Osteocyte (in vitro differentiated cells): ENCODE measurements around the gene NUP58. TPM values are rescaled to one million over a fixed set of nuclear protein-coding genes. Genes with fewer than 3 reads are reported as not detected.
"Not testable (repeated sequence)": the region's sequence is repeated elsewhere in the genome, so short reads cannot be mapped to it uniquely, and the experiment has no call there.

ENCODE experiments used
- DNase-seq: peaks from one replicate; pipeline ENCODE4 v3.0.0; 2021; ENCODE audit warnings: mixed read lengths; ENCODE audit not compliant: unreplicated experiment; ENCODE audit errors: extremely low spot score
- H3K27ac Mint-ChIP-seq: one replicate; pipeline ENCODE4 v1.8.0; 2021; ENCODE audit warnings: mild to moderate bottlenecking, mixed read lengths; ENCODE audit not compliant: unreplicated experiment
- H3K27me3 Mint-ChIP-seq: one replicate; pipeline ENCODE4 v1.8.0; 2021; ENCODE audit warnings: mixed read lengths; ENCODE audit not compliant: unreplicated experiment
- H3K36me3 Mint-ChIP-seq: one replicate; pipeline ENCODE4 v1.8.0; 2021; ENCODE audit warnings: mixed read lengths; ENCODE audit not compliant: unreplicated experiment
- H3K4me1 Mint-ChIP-seq: one replicate; pipeline ENCODE4 v1.8.0; 2021; ENCODE audit warnings: mixed read lengths; ENCODE audit not compliant: unreplicated experiment
- H3K4me3 Mint-ChIP-seq: one replicate; pipeline ENCODE4 v1.8.0; 2021; ENCODE audit warnings: mild to moderate bottlenecking, moderate library complexity, mixed read lengths; ENCODE audit not compliant: unreplicated experiment
- H3K9me3 Mint-ChIP-seq: one replicate; pipeline ENCODE4 v1.8.0; 2021; ENCODE audit warnings: mixed read lengths; ENCODE audit not compliant: unreplicated experiment
- CTCF ChIP-seq: fragments of 200-600 bp; sonication (generic); IDR thresholded peaks from 2 replicates; pipeline ENCODE4 v1.5.0; 2021; ENCODE audit warnings: antibody characterized with exemption, mild to moderate bottlenecking, moderate library complexity
- total RNA-seq: library from RNA; stranded (reverse); gene quantifications from 2 replicates; pipeline ENCODE4 v1.2.1, GENCODE V29; 2021

Gene NUP58
- total RNA-seq, 1 donor from 2014 or later, result 35.1 TPM

- Mint-ChIP-seq H3K27me3 (peaks cover 25% of the 10 kb centered on the region), H3K36me3 (peaks cover 7% of the 10 kb centered on the region), H3K4me3 (peak overlapping the region; percentile 88), H3K9me3 (no peaks in the 10 kb centered on the region), H3K27ac (peak overlapping the region; percentile 92), H3K4me1 (peaks cover 29% of the 10 kb centered on the region)
- TF ChIP-seq CTCF, result no peak
- no peak for DNase-seq
These were observed 521 bp upstream of the NUP58 start for GRCh38 chr13:25300861-25301346.

- H3K27ac Mint-ChIP-seq, result peak overlapping the region; percentile 92
- H3K4me3 Mint-ChIP-seq, result peak overlapping the region; percentile 88
- H3K36me3 Mint-ChIP-seq, result peaks cover 7% of the 10 kb centered on the region
- H3K27me3 Mint-ChIP-seq, result peaks cover 15% of the 10 kb centered on the region
- no peak for DNase-seq
- peaks cover 29% of the 10 kb centered on the region for H3K4me1 Mint-ChIP-seq
- no peak for TF ChIP-seq CTCF
- H3K9me3 Mint-ChIP-seq, result no peaks in the 10 kb centered on the region
These were observed 696 bp downstream of the NUP58 start for GRCh38 chr13:25302121-25302520.

DNA sequence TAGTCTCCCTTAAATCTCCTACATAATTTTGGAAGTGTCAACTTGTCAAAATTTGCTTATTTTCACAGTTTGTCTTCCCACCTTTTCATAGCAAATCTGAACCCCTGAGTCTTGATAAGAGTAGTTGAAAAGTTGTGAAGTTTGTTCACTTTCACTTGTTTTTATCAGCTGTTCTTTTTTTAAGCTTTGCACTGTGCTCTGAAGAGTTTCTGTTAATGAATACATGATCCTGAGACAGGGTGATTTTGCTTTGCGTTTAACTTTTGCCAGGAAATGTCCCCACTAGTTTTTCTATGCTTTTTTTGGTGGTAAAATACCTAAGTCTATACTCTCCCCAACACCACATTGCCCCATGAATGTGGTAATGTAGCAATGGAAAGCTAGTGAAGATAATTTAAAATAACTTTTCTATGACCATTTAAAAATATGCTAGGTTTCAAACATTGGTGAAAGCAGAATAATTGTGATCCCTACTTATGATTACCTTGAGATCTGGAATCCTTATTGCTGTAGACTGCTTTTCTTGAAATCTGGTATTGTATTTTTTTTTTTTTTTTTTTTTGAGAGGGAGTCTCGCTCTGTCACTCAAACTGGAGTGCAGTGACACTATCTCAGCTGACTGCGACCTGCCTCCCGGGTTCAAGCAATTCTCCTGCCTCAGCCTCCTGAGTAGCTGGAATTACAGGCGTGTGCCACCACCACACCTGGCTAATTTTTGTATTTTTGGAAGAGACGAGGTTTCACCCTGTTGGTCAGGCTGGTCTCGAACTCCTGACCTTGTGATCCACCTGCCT lies 5.4 kb downstream of the NUP58 start:
- no peak for DNase-seq
- peaks cover 31% of the 10 kb centered on the region for H3K4me1 Mint-ChIP-seq
- no peak overlapping the region for H3K4me3 Mint-ChIP-seq
- H3K9me3 Mint-ChIP-seq, result no peaks in the 10 kb centered on the region
- no peak for TF ChIP-seq CTCF
- peak overlapping the region; percentile 12 for H3K27ac Mint-ChIP-seq
- H3K36me3 Mint-ChIP-seq, result peaks cover 34% of the 10 kb centered on the region
- H3K27me3 Mint-ChIP-seq, result no peaks in the 10 kb centered on the region

- DNase-seq, result no peak
- no peaks in the 10 kb centered on the region for H3K27me3 Mint-ChIP-seq
- H3K27ac Mint-ChIP-seq, result no peak overlapping the region
- no peak overlapping the region for H3K4me3 Mint-ChIP-seq
- H3K4me1 Mint-ChIP-seq, result peaks cover 6% of the 10 kb centered on the region
- H3K36me3 Mint-ChIP-seq, result peaks cover 43% of the 10 kb centered on the region
- no peak for TF ChIP-seq CTCF
- no peaks in the 10 kb centered on the region for H3K9me3 Mint-ChIP-seq
These were observed 9.5 kb downstream of the NUP58 start for GRCh38 chr13:25310891-25311290.

DNA sequence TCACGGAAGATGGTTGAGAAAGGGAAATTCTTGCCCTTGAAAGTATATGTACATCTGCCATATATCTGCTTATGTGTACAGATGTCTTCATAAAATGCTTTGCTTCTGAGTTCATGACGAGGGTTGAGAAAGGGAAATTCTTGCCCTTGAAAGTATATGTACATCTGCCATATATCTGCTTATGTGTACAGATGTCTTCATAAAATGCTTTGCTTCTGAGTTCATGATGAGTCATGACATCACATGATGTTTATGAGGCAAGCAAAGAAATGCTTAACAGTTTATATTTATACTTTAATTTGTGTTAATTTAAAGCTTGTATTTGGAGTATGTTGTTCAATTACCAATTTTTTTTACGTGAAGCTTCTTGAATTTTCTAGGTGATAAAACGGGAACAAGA lies 17.5 kb downstream of the NUP58 start:
- H3K27me3 Mint-ChIP-seq, H3K4me3 Mint-ChIP-seq, H3K4me1 Mint-ChIP-seq, H3K9me3 Mint-ChIP-seq, H3K27ac Mint-ChIP-seq, DNase-seq: not testable (repeated sequence)
- H3K36me3 Mint-ChIP-seq, result peaks cover 36% of the 10 kb centered on the region
